ENCODE results near the gene CCDC7. TPM values are rescaled to one million over a fixed set of nuclear protein-coding genes. Genes with fewer than 3 reads are reported as not detected.
"Not testable (repeated sequence)": the region's sequence is repeated elsewhere in the genome, so short reads cannot be mapped to it uniquely, and the experiment has no call there.

The CCDC7 gene
- total RNA-seq, 1 donor: 136 TPM

- not testable (repeated sequence) for H3K27me3 ChIP-seq (ENCODE audit: insufficient read depth, low read length); H3K4me1 ChIP-seq (ENCODE audit: insufficient read depth, low read length); H3K9me3 ChIP-seq (ENCODE audit: low read depth, low read length); H3K4me3 ChIP-seq (ENCODE audit: low read length)
These were observed 152.1 kb downstream of the CCDC7 start for GRCh38 chr10:32598022-32598421.

- no peak overlapping the region for H3K4me3 ChIP-seq (ENCODE audit: low read length)
- no peaks in the 10 kb centered on the region for H3K4me1 ChIP-seq (ENCODE audit: insufficient read depth, low read length)
- no peaks in the 10 kb centered on the region for H3K27me3 ChIP-seq (ENCODE audit: insufficient read depth, low read length)
- peaks cover 4% of the 10 kb centered on the region for H3K9me3 ChIP-seq (ENCODE audit: low read depth, low read length)
These were observed 154.4 kb downstream of the CCDC7 start for GRCh38 chr10:32600317-32600716.

GRCh38 chr10:32601562-32601961 lies 155.6 kb downstream of the CCDC7 start:
- not testable (repeated sequence) for H3K9me3 ChIP-seq (ENCODE audit: low read depth, low read length); H3K27me3 ChIP-seq (ENCODE audit: insufficient read depth, low read length); H3K4me3 ChIP-seq (ENCODE audit: low read length)

GRCh38 chr10:32605787-32606186 lies 159.8 kb downstream of the CCDC7 start:
- Histone ChIP-seq H3K4me1 (ENCODE audit: insufficient read depth, low read length) (no peaks in the 10 kb centered on the region), H3K9me3 (ENCODE audit: low read depth, low read length) (no peaks in the 10 kb centered on the region), H3K27me3 (ENCODE audit: insufficient read depth, low read length) (no peaks in the 10 kb centered on the region), H3K4me3 (ENCODE audit: low read length) (no peak overlapping the region)

More at GRCh38 chr10:32601562-32601961, 155.6 kb downstream of the CCDC7 start:
- H3K4me1 ChIP-seq (ENCODE audit: insufficient read depth, low read length): not testable (repeated sequence)

GRCh38 chr10:32610543-32610942 lies 164.6 kb downstream of the CCDC7 start:
- H3K4me3 ChIP-seq (ENCODE audit: low read length); H3K27me3 ChIP-seq (ENCODE audit: insufficient read depth, low read length); H3K4me1 ChIP-seq (ENCODE audit: insufficient read depth, low read length): not testable (repeated sequence)
- peaks cover 11% of the 10 kb centered on the region for H3K9me3 ChIP-seq (ENCODE audit: low read depth, low read length)

DNA sequence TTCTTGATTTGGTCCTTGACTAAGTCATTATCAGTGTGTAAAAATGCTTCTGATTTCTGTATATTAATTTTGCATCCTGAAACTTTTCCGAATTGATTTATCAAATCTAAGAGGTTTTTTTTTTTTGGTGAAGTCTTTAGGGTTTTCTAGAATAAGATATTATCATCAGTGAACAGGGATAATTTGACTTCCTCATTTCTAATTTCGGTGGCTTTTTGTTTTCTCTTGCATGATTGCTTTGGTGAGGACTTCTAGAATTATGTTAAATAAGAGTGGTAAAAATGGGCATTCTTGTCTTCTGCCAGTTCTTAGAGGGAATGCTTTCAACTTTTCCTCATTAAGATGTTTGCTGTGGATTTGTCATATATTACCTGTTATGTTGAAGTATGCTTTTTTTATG lies 170.5 kb downstream of the CCDC7 start:
- Histone ChIP-seq H3K4me3 (ENCODE audit: low read length) (no peak overlapping the region), H3K4me1 (ENCODE audit: insufficient read depth, low read length) (no peaks in the 10 kb centered on the region), H3K9me3 (ENCODE audit: low read depth, low read length) (peaks cover 32% of the 10 kb centered on the region), H3K27me3 (ENCODE audit: insufficient read depth, low read length) (no peaks in the 10 kb centered on the region)

DNA sequence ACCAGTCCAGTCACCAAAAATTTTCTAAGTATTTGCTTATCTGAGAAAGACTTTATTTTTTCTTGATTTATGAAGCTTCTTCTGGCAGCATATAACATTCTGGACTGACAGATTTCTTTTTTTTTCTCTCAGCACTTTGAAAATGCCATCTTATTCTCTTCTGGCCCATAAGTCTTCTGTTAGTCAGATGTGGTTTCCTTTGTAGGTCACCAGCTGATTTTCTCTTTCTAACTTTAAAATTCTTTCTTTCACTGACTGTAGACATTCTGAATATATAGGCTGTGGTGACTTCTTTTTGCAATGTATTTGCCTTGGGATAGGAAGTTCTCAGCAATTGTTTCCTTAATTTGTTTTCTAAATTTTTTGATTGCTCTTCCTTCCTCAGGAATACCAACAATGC lies 172.5 kb downstream of the CCDC7 start:
- H3K27me3 ChIP-seq (ENCODE audit: insufficient read depth, low read length): no peaks in the 10 kb centered on the region
- H3K4me3 ChIP-seq (ENCODE audit: low read length): no peak overlapping the region
- H3K4me1 ChIP-seq (ENCODE audit: insufficient read depth, low read length): no peaks in the 10 kb centered on the region
- H3K9me3 ChIP-seq (ENCODE audit: low read depth, low read length): peaks cover 32% of the 10 kb centered on the region

GRCh38 chr10:32621969-32622368 lies 176.0 kb downstream of the CCDC7 start:
- Histone ChIP-seq H3K4me3 (ENCODE audit: low read length) (no peak overlapping the region), H3K4me1 (ENCODE audit: insufficient read depth, low read length) (no peaks in the 10 kb centered on the region), H3K27me3 (ENCODE audit: insufficient read depth, low read length) (no peaks in the 10 kb centered on the region), H3K9me3 (ENCODE audit: low read depth, low read length) (peaks cover 14% of the 10 kb centered on the region)

- no peaks in the 10 kb centered on the region for H3K4me1 ChIP-seq (ENCODE audit: insufficient read depth, low read length)
- H3K9me3 ChIP-seq (ENCODE audit: low read depth, low read length): peaks cover 13% of the 10 kb centered on the region
- no peak overlapping the region for H3K4me3 ChIP-seq (ENCODE audit: low read length)
- no peaks in the 10 kb centered on the region for H3K27me3 ChIP-seq (ENCODE audit: insufficient read depth, low read length)
These were observed 176.5 kb downstream of the CCDC7 start for GRCh38 chr10:32622409-32622808.

- H3K4me3 ChIP-seq (ENCODE audit: low read length): no peak overlapping the region
- peaks cover 8% of the 10 kb centered on the region for H3K9me3 ChIP-seq (ENCODE audit: low read depth, low read length)
- no peaks in the 10 kb centered on the region for H3K27me3 ChIP-seq (ENCODE audit: insufficient read depth, low read length)
- H3K4me1 ChIP-seq (ENCODE audit: insufficient read depth, low read length): no peaks in the 10 kb centered on the region
These were observed 181.2 kb downstream of the CCDC7 start for GRCh38 chr10:32627183-32627582.

- no peaks in the 10 kb centered on the region for H3K27me3 ChIP-seq (ENCODE audit: insufficient read depth, low read length)
- no peaks in the 10 kb centered on the region for H3K4me1 ChIP-seq (ENCODE audit: insufficient read depth, low read length)
- H3K4me3 ChIP-seq (ENCODE audit: low read length): no peak overlapping the region
- H3K9me3 ChIP-seq (ENCODE audit: low read depth, low read length): peaks cover 8% of the 10 kb centered on the region
These were observed 184.0 kb downstream of the CCDC7 start for GRCh38 chr10:32629910-32630309.

DNA sequence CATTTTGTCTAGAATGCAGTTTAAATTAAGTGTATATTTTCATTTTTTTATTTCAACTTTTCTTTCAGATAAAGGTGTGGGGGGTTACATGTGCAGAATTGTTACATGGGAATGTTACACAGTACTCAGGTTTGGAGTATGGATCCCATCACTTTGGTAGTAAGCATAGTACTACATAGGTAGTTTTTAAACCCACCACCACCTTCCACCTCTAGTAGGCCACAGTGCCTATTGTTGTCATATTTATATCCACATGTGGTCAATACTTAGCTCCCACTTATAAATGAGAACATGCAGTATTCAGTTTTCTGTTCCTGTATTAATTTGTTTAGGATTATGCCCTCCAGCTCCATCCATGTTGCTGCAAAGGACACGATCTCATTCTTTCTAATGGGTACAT lies 200.6 kb downstream of the CCDC7 start:
- Histone ChIP-seq H3K4me3 (ENCODE audit: low read length) (no peak overlapping the region), H3K4me1 (ENCODE audit: insufficient read depth, low read length) (no peaks in the 10 kb centered on the region), H3K27me3 (ENCODE audit: insufficient read depth, low read length) (no peaks in the 10 kb centered on the region), H3K9me3 (ENCODE audit: low read depth, low read length) (peaks cover 16% of the 10 kb centered on the region)

- Histone ChIP-seq H3K9me3 (ENCODE audit: low read depth, low read length) (peaks cover 37% of the 10 kb centered on the region), H3K4me1 (ENCODE audit: insufficient read depth, low read length) (no peaks in the 10 kb centered on the region), H3K4me3 (ENCODE audit: low read length) (no peak overlapping the region), H3K27me3 (ENCODE audit: insufficient read depth, low read length) (no peaks in the 10 kb centered on the region)
These were observed 204.3 kb downstream of the CCDC7 start for GRCh38 chr10:32650246-32650655.

DNA sequence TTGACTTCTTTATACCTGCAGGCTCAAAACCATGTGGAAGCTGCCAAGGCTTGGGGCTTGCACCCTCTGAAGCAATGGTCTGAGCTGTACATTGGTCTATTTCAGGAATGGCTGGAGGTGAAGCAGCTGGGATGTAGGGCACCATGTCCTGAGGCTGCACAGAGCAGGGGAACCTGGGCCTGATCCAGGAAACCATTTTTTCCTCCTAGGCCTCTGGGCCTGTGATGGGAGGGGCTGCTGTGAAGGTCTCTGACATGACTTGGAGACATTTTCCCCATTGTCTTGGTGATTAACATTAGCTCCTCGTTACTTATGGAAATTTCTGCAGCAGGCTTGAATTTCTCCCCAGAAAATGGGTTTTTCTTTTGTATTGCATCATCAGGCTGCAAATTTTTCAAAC lies 211.5 kb downstream of the CCDC7 start:
- H3K27me3 ChIP-seq (ENCODE audit: insufficient read depth, low read length); H3K4me3 ChIP-seq (ENCODE audit: low read length); H3K4me1 ChIP-seq (ENCODE audit: insufficient read depth, low read length): not testable (repeated sequence)
- peaks cover 31% of the 10 kb centered on the region for H3K9me3 ChIP-seq (ENCODE audit: low read depth, low read length)

- no peaks in the 10 kb centered on the region for H3K4me1 ChIP-seq (ENCODE audit: insufficient read depth, low read length)
- H3K27me3 ChIP-seq (ENCODE audit: insufficient read depth, low read length): no peaks in the 10 kb centered on the region
- peaks cover 9% of the 10 kb centered on the region for H3K9me3 ChIP-seq (ENCODE audit: low read depth, low read length)
- no peak overlapping the region for H3K4me3 ChIP-seq (ENCODE audit: low read length)
These were observed 215.4 kb downstream of the CCDC7 start for GRCh38 chr10:32661346-32661745.

- peaks cover 10% of the 10 kb centered on the region for H3K9me3 ChIP-seq (ENCODE audit: low read depth, low read length)
- H3K4me1 ChIP-seq (ENCODE audit: insufficient read depth, low read length): no peaks in the 10 kb centered on the region
- no peak overlapping the region for H3K4me3 ChIP-seq (ENCODE audit: low read length)
- no peaks in the 10 kb centered on the region for H3K27me3 ChIP-seq (ENCODE audit: insufficient read depth, low read length)
These were observed 235.0 kb downstream of the CCDC7 start for GRCh38 chr10:32680803-32681557.
